SU-DHL-6 (cell line): ENCODE measurements around the gene IGSF21.

Experiments used
- H2AFZ ChIP-seq: fragments of 200-600 bp; sonication (generic); 2 replicates; pipeline ENCODE4 v1.6.1; 2014; ENCODE audit warnings: low read depth, mild to moderate bottlenecking, moderate library complexity, mixed read lengths, antibody characterized with exemption, low read length; ENCODE audit not compliant: severe bottlenecking
- H3F3A ChIP-seq: fragments of 200-600 bp; shearing (Covaris generic); 2 replicates; pipeline ENCODE4 v1.6.0; 2016; ENCODE audit warnings: antibody characterized with exemption, mild to moderate bottlenecking; ENCODE audit not compliant: insufficient read depth
- H3K27ac ChIP-seq: fragments of 200-600 bp; sonication (generic); 2 replicates; pipeline ENCODE4 v1.5.1; 2016; ENCODE audit warnings: low read depth, mild to moderate bottlenecking, low read length, moderate library complexity, mixed read lengths
- H3K27me3 ChIP-seq: fragments of 200-600 bp; sonication (generic), shearing (Covaris generic); 2 replicates; pipeline ENCODE4 v1.6.0; 2014; ENCODE audit warnings: mild to moderate bottlenecking, low read length
- H3K36me3 ChIP-seq: fragments of 200-600 bp; sonication (generic); 2 replicates; pipeline ENCODE4 v1.6.1; 2014; ENCODE audit warnings: mild to moderate bottlenecking, low read length, mixed read lengths
- H3K4me2 ChIP-seq: fragments of 300-600, 200-600 bp; shearing (Covaris generic), sonication (generic); 2 replicates; pipeline ENCODE4 v1.6.0; 2014; ENCODE audit warnings: low read length, low read depth, mild to moderate bottlenecking; ENCODE audit not compliant: poor library complexity, severe bottlenecking
- H3K4me3 ChIP-seq: fragments of 200-600 bp; sonication (generic); 2 replicates; pipeline ENCODE4 v1.5.1; 2014; ENCODE audit warnings: antibody characterized with exemption, low read length, mild to moderate bottlenecking, mixed read lengths; ENCODE audit not compliant: insufficient read depth, poor library complexity, severe bottlenecking
- H3K79me2 ChIP-seq: fragments of 200-600 bp; sonication (generic); 2 replicates; pipeline ENCODE4 v1.6.1; 2014; ENCODE audit warnings: mild to moderate bottlenecking, low read length, moderate library complexity; ENCODE audit not compliant: insufficient read depth
- H3K9ac ChIP-seq: fragments of 200-600 bp; sonication (generic); 2 replicates; pipeline ENCODE4 v1.7.0; 2014; ENCODE audit warnings: mild to moderate bottlenecking, low read length
- H3K9me2 ChIP-seq: fragments of 200-600 bp; sonication (generic); replicated peaks from 2 replicates; pipeline ENCODE4 v1.6.1; 2014; ENCODE audit warnings: low read length; ENCODE audit not compliant: insufficient read depth
- H3K9me3 ChIP-seq: fragments of 200-600 bp; sonication (generic); 2 replicates; pipeline ENCODE4 v1.6.1; 2014; ENCODE audit warnings: low read length, mixed read lengths; ENCODE audit not compliant: insufficient read depth
- H4K20me1 ChIP-seq: fragments of 200-600 bp; sonication (generic); 2 replicates; pipeline ENCODE4 v1.6.1; 2014; ENCODE audit warnings: low read depth, mild to moderate bottlenecking, antibody characterized with exemption, low read length, moderate library complexity, mixed read lengths
- CTCF ChIP-seq: fragments of 200-600 bp; sonication (generic); IDR thresholded peaks from one replicate; pipeline ENCODE4 v1.5.1; 2017; ENCODE audit warnings: antibody characterized with exemption, mild to moderate bottlenecking, low read length, moderate library complexity; ENCODE audit not compliant: insufficient read depth, poor library complexity, severe bottlenecking
- EZH2phosphoT487 ChIP-seq: fragments of 200-600 bp; sonication (generic), shearing (Covaris generic); conservative IDR thresholded peaks from 2 replicates; pipeline ENCODE4 v1.6.1; 2018; ENCODE audit warnings: mild to moderate bottlenecking, antibody characterized with exemption, low read length, moderate library complexity, mixed read lengths

IGSF21 gene

GRCh38 chr1:18353992-18354391 lies 246.4 kb downstream of the IGSF21 start:
- Histone ChIP-seq H3K36me3 (no peaks in the 10 kb centered on the region), H3K9me2 (no peaks in the 10 kb centered on the region), H2AFZ (no peak overlapping the region), H3K27ac (no peak overlapping the region), H3K4me3 (no peak overlapping the region), H3K9ac (no peak overlapping the region), H3K79me2 (no peaks in the 10 kb centered on the region), H3K9me3 (no peaks in the 10 kb centered on the region), H3K27me3 (no peaks in the 10 kb centered on the region), H4K20me1 (no peaks in the 10 kb centered on the region), H3F3A (no peaks in the 10 kb centered on the region), H3K4me2 (no peak overlapping the region)
- TF ChIP-seq CTCF: no peak
- TF ChIP-seq EZH2phosphoT487: no peak

- H3K36me3 ChIP-seq: no peaks in the 10 kb centered on the region
- no peak overlapping the region for H2AFZ ChIP-seq
- TF ChIP-seq EZH2phosphoT487 (no peak), CTCF (no peak)
- H3F3A ChIP-seq: no peaks in the 10 kb centered on the region
- H4K20me1 ChIP-seq: no peaks in the 10 kb centered on the region
- H3K9me2 ChIP-seq: no peaks in the 10 kb centered on the region
- H3K79me2 ChIP-seq: no peaks in the 10 kb centered on the region
- no peak overlapping the region for H3K4me2 ChIP-seq
- H3K9ac ChIP-seq: no peak overlapping the region
- no peak overlapping the region for H3K4me3 ChIP-seq
- H3K9me3 ChIP-seq: no peaks in the 10 kb centered on the region
- no peaks in the 10 kb centered on the region for H3K27me3 ChIP-seq
- H3K27ac ChIP-seq: no peak overlapping the region
These were observed 247.0 kb downstream of the IGSF21 start for GRCh38 chr1:18354612-18355011.

- Histone ChIP-seq H3K79me2 (no peaks in the 10 kb centered on the region), H3K9ac (no peak overlapping the region), H3K27ac (no peak overlapping the region), H3K9me2 (no peaks in the 10 kb centered on the region), H2AFZ (no peak overlapping the region), H3K4me3 (no peak overlapping the region), H3K4me2 (no peak overlapping the region), H3K36me3 (no peaks in the 10 kb centered on the region), H3K9me3 (no peaks in the 10 kb centered on the region), H3K27me3 (no peaks in the 10 kb centered on the region), H4K20me1 (no peaks in the 10 kb centered on the region), H3F3A (no peaks in the 10 kb centered on the region)
- TF ChIP-seq EZH2phosphoT487: no peak
- TF ChIP-seq CTCF: no peak
These were observed 250.1 kb downstream of the IGSF21 start for GRCh38 chr1:18357622-18358230.

- H4K20me1 ChIP-seq: no peaks in the 10 kb centered on the region
- no peak for TF ChIP-seq EZH2phosphoT487
- H3K27ac ChIP-seq: no peak overlapping the region
- no peaks in the 10 kb centered on the region for H3K79me2 ChIP-seq
- H3K9me3 ChIP-seq: no peaks in the 10 kb centered on the region
- H3K4me2 ChIP-seq: no peak overlapping the region
- H3K9ac ChIP-seq: no peak overlapping the region
- no peaks in the 10 kb centered on the region for H3K36me3 ChIP-seq
- H3K27me3 ChIP-seq: no peaks in the 10 kb centered on the region
- H3K4me3 ChIP-seq: no peak overlapping the region
- no peak overlapping the region for H2AFZ ChIP-seq
- no peaks in the 10 kb centered on the region for H3F3A ChIP-seq
- H3K9me2 ChIP-seq: no peaks in the 10 kb centered on the region
These were observed 251.0 kb downstream of the IGSF21 start for GRCh38 chr1:18358600-18358999.
